SK-N-SH (cell line): ENCODE measurements around the gene PRCC. TPM values are rescaled to one million over a fixed set of nuclear protein-coding genes. Genes with fewer than 3 reads are reported as not detected.

ENCODE experiments used
- CTCF ChIA-PET: fragments of 300-600, 350-600 bp; formaldehyde crosslinking; extraction: SDS; loops from one replicate; lab custom pipeline; 2021; lab: Yijun Ruan, JAX
- POLR2A ChIA-PET: fragments of 350-600 bp; sonication (Branson Sonifier 250); formaldehyde crosslinking; extraction: SDS; loops from one replicate; lab custom pipeline; 2020; ENCODE audit warnings: antibody characterized with exemption, inconsistent platforms; lab: Yijun Ruan, JAX
- DNase-seq: peaks from one replicate; pipeline ENCODE4 v3.0.0; 2012
- H2AFZ ChIP-seq: fragments of 200-600 bp; sonication (generic); 2 replicates; pipeline ENCODE4 v1.8.1; 2016; ENCODE audit warnings: antibody characterized with exemption, mild to moderate bottlenecking, low read depth
- H3F3A ChIP-seq: fragments of 200-600 bp; sonication (generic); replicated peaks from 2 replicates; pipeline ENCODE3; 2016; ENCODE audit warnings: antibody characterized with exemption, mild to moderate bottlenecking; ENCODE audit not compliant: insufficient read depth
- H3K27ac ChIP-seq, 2 experiments: fragments of 200-500 bp in 1 of 2; fragments of 200-600 bp in 1 of 2; sonication (Bioruptor generic) in 1 of 2; sonication (generic), shearing (Covaris generic) in 1 of 2; 2 replicates each; pipeline versions ENCODE4 v1.5.1 to v1.6.1; 2014 to 2016; ENCODE audit warnings: low read depth in 2 of 2, inconsistent platforms in 1 of 2, low read length in 1 of 2, mild to moderate bottlenecking in 1 of 2, mixed read lengths in 1 of 2
- H3K27me3 ChIP-seq: fragments of 200-600 bp; sonication (generic), shearing (Covaris generic); 2 replicates; pipeline ENCODE4 v1.6.1; 2016; ENCODE audit warnings: mixed run types; ENCODE audit not compliant: insufficient read depth
- H3K36me3 ChIP-seq, 2 experiments: fragments of 200-500 bp in 1 of 2; fragments of 200-600 bp in 1 of 2; sonication (Bioruptor generic) in 1 of 2; sonication (generic) in 1 of 2; replicated peaks in 1 of 2; 2 replicates each; pipeline versions ENCODE3 to v1.5.1; 2014 to 2016; ENCODE audit warnings: low read length in 1 of 2, mild to moderate bottlenecking in 1 of 2; ENCODE audit not compliant: insufficient read depth in 2 of 2, control insufficient read depth in 1 of 2
- H3K4me1 ChIP-seq, 2 experiments: fragments of 200-500 bp in 1 of 2; fragments of 200-600 bp in 1 of 2; sonication (Bioruptor generic) in 1 of 2; sonication (generic), shearing (Covaris generic) in 1 of 2; 2 replicates each; pipeline versions ENCODE4 v1.5.1 to v1.6.1; 2014 to 2016; ENCODE audit warnings: low read depth in 1 of 2, low read length in 1 of 2, mixed run types in 1 of 2; ENCODE audit not compliant: insufficient read depth in 2 of 2, control insufficient read depth in 1 of 2
- H3K4me2 ChIP-seq: fragments of 200-600 bp; sonication (generic), shearing (Covaris generic); 2 replicates; pipeline ENCODE4 v1.6.1; 2017; ENCODE audit warnings: mixed run types
- H3K4me3 ChIP-seq, 2 experiments: fragments of 200-500 bp in 1 of 2; fragments of 200-600 bp in 1 of 2; sonication (Bioruptor generic) in 1 of 2; sonication (generic), shearing (Covaris generic) in 1 of 2; 2 replicates each; pipeline versions ENCODE4 v1.5.1 to v1.8.1; 2014 to 2016; ENCODE audit warnings: low read depth in 2 of 2, inconsistent platforms in 1 of 2, low read length in 1 of 2, mild to moderate bottlenecking in 1 of 2, mixed read lengths in 1 of 2, moderate library complexity in 1 of 2
- H3K79me2 ChIP-seq: fragments of 200-600 bp; sonication (generic); 2 replicates; pipeline ENCODE4 v1.8.1; 2017; ENCODE audit warnings: mild to moderate bottlenecking; ENCODE audit not compliant: insufficient read depth
- H3K9ac ChIP-seq: fragments of 200-600 bp; sonication (generic); 2 replicates; pipeline ENCODE4 v1.6.1; 2017; ENCODE audit warnings: mixed run types
- H3K9me2 ChIP-seq: fragments of 200-600 bp; sonication (generic); 2 replicates; pipeline ENCODE4 v1.6.1; 2017; ENCODE audit warnings: mixed run types
- H3K9me3 ChIP-seq: fragments of 200-600 bp; sonication (generic); 2 replicates; pipeline ENCODE4 v1.6.1; 2017; ENCODE audit warnings: mixed run types, mild to moderate bottlenecking, moderate library complexity
- H4K20me1 ChIP-seq: fragments of 200-600 bp; sonication (generic); 2 replicates; pipeline ENCODE4 v1.6.1; 2017; ENCODE audit warnings: mild to moderate bottlenecking, mixed run types; ENCODE audit not compliant: insufficient read depth
- CHD2 ChIP-seq: fragments of 150-350 bp; IDR thresholded peaks from 2 replicates; pipeline ENCODE4 v1.6.1; 2018; ENCODE audit warnings: low read length; ENCODE audit not compliant: partially characterized antibody
- FOSL2 ChIP-seq: IDR thresholded peaks from 2 replicates; pipeline ENCODE4 v1.4.0; 2012; ENCODE audit warnings: low read depth, mild to moderate bottlenecking, moderate library complexity, borderline replicate concordance
- FOXM1 ChIP-seq: IDR thresholded peaks from 2 replicates; pipeline ENCODE4 v1.4.0; 2012; ENCODE audit warnings: low read depth, mild to moderate bottlenecking
- POLR2AphosphoS5 ChIP-seq: IDR thresholded peaks from 2 replicates; pipeline ENCODE4 v1.6.1; 2012; ENCODE audit warnings: low read depth, low read length
- RAD21 ChIP-seq: IDR thresholded peaks from 2 replicates; pipeline ENCODE4 v1.6.1; 2012; ENCODE audit warnings: mild to moderate bottlenecking, low read length
- RFX5 ChIP-seq: IDR thresholded peaks from 2 replicates; pipeline ENCODE4 v1.6.1; 2012; ENCODE audit warnings: mild to moderate bottlenecking, improper control_type of control experiment, low read length
- SMC3 ChIP-seq: IDR thresholded peaks from 2 replicates; pipeline ENCODE4 v1.6.1; 2012; ENCODE audit warnings: low read depth, low read length, improper control_type of control experiment
- TAF1 ChIP-seq: IDR thresholded peaks from 2 replicates; pipeline ENCODE4 v1.6.1; 2012; ENCODE audit warnings: low read depth, mild to moderate bottlenecking, low read length, moderate library complexity, borderline replicate concordance
- TEAD4 ChIP-seq: IDR thresholded peaks from 2 replicates; pipeline ENCODE4 v1.4.0; 2012; ENCODE audit warnings: mild to moderate bottlenecking, borderline replicate concordance; ENCODE audit not compliant: insufficient read depth
- WGBS: methylation state at CpG from one replicate; pipeline ENCODE4 v1.1.6; 2017; ENCODE audit warnings: low lambda C conversion rate; 5-methylcytosine and 5-hydroxymethylcytosine counted together
- polyA plus RNA-seq, 3 experiments: library from polyadenylated mRNA; depleted of rRNA; stranded (reverse); fragments of >200 nt; gene quantifications; 2 replicates each; pipeline ENCODE4 v1.2.3, GENCODE V29; 2012
- TF ChIP-seq, protein P1 (sequence below): IDR thresholded peaks from 2 replicates; pipeline ENCODE4; 2012
- TF ChIP-seq, protein P2 (sequence below): IDR thresholded peaks from 2 replicates; pipeline ENCODE4 v1.6.1; 2012; ENCODE audit warnings: mild to moderate bottlenecking, low read depth, low read length, moderate library complexity

Gene PRCC
- polyA plus RNA-seq, 1 of the 3 experiments (the other 2 are of a cell fraction) = 39.2 TPM

DNA sequence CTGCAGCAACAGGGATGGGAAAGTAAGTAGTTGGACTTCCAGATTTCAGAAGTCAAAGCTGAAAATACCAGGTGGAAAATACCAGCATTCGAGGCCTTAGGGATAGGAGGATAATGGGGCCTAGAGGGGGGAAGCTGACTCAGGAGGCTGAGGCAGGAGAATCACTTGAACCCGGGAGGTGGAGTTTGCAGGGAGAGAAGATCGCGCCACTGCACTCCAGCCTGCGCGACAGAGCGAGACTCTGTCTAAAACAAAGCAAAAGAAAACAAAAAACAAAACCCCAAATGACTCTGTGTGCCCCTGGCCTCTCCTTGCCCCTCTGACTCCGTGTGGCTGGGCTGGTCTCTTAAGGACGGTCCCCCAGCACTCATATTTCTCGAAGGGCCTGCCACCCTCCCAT, 46.0 kb downstream of the PRCC start (continued):
- TF ChIP-seq RFX5 (no peak), POLR2AphosphoS5 (no peak)

DNA sequence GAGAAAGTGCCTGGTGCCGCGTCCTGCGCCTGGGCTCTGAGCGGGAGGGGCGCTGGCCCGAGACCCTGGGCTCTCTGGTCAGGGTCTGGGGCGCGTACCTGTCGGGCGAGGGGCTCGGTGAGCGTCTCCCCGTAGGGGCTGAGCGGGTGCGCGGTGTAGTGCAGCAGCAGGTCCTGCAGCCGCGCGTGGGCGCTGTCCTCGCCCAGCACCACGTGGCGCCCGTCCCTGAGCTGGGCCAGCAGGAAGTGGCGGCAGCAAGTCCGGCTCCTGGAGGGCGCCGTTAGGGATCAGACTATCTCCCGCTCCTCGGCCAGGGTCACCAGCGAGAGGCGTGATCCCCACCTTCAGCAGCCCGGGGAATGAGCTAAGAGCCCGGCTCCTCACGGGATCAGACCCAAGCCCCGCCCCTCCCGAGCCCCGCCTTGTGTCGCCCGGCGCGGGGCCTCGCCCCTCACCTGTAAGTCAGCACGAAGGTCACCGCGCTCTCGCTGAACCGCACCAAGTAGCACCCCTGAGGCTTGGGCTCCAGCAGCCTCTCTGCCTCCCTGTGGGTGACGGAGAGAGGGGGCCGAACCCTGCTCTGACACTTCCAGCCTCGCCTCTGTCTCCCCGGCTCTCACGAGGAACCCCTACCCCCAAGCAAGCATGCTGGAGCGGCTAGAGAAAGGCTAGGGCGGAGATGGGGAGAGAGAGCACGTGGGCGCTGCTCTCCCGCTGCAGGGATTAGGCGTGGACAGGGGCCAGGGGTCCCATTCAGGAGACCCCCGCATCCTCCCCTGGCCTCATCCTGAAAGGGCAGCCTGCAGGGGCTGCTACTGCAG, 46.6 kb downstream of the PRCC start:
- WGBS = 76% methylated on average over 43 of the region's 60 CpGs
- H3K4me2 ChIP-seq = no peak overlapping the region
- H3K27ac ChIP-seq = no peak overlapping the region
- no peaks in the 10 kb centered on the region for H3K27me3 ChIP-seq
- TF ChIP-seq SMC3 (no peak), TAF1 (no peak), FOXM1 (no peak), TEAD4 (no peak), RAD21 (no peak), FOSL2 (no peak), CHD2 (no peak)
- TF ChIP-seq, protein P1, sequence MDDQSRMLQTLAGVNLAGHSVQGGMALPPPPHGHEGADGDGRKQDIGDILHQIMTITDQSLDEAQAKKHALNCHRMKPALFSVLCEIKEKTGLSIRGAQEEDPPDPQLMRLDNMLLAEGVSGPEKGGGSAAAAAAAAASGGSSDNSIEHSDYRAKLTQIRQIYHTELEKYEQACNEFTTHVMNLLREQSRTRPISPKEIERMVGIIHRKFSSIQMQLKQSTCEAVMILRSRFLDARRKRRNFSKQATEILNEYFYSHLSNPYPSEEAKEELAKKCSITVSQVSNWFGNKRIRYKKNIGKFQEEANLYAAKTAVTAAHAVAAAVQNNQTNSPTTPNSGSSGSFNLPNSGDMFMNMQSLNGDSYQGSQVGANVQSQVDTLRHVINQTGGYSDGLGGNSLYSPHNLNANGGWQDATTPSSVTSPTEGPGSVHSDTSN = no peak
- H2AFZ ChIP-seq = no peak overlapping the region; the same call in 1 of the 2 replicates
- no peaks in the 10 kb centered on the region for H3F3A ChIP-seq
- H3K79me2 ChIP-seq = no peaks in the 10 kb centered on the region
- no peaks in the 10 kb centered on the region for H3K9me2 ChIP-seq
- H3K9me3 ChIP-seq = no peaks in the 10 kb centered on the region
- no peaks in the 10 kb centered on the region for H4K20me1 ChIP-seq
- no peak overlapping the region for H3K9ac ChIP-seq
- ChIA-PET POLR2A (no interaction called here), CTCF (interaction anchor here (1.1 to 5.5 kb wide), 4 partner anchors 12 to 88 kb away, joined by 3 to 27 read pairs (median 12); partner anchors contain the start of gene NTRK1)
- no peak for DNase-seq
- H3K4me3 ChIP-seq = no peak overlapping the region
- H3K4me1 ChIP-seq = peaks cover 15 to 26% of the 10 kb centered on the region in 2 experiments
- H3K36me3 ChIP-seq = no peaks in the 10 kb centered on the region

DNA sequence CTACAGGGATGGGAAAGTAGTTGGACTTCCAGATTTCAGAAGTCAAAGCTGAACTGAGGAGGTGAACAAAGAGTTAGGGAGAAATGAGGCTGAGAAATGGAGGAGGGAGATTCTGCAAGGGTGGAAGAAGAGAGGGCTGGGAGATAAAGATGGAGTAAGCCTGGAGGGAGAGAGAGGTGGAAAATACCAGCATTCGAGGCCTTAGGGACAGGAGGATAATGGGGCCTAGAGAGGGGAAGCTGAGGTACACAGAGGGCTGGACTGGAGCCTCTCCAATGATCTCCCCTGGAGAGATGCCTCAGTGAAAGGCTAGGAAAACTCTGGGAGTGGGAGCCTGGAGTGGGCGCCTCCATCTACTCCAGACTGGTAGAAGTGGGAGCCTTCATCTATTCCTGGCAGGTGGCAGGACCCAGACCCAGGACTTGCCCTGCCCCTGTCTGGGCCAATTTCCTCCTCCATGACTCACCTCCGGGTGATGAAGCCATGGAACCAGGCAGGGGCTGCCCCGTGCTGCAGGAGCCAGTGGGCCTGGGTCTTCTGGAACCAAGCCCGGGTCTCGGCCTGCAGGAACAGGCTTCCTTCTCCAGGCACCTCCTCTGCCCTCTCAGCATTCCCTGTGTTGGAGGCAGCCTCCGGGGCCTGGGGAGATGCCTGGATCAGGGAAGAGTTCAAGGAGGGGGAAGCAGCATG, 47.4 kb downstream of the PRCC start:
- DNase-seq = no peak
- ChIA-PET POLR2A (interaction anchor here (0.8 to 0.9 kb wide), 3 partner anchors 12 to 45 kb away, joined by 3 to 4 read pairs (median 3); no protein-coding TSS in a partner anchor), CTCF (interaction anchor here (1.1 to 5.5 kb wide), 8 partner anchors 10 to 89 kb away, joined by 3 to 27 read pairs (median 4); partner anchors contain the start of gene NTRK1)
- H3K4me1 ChIP-seq = peaks cover 15 to 26% of the 10 kb centered on the region in 2 experiments
- H2AFZ ChIP-seq = no peak overlapping the region
- H4K20me1 ChIP-seq = no peaks in the 10 kb centered on the region
- no peaks in the 10 kb centered on the region for H3K79me2 ChIP-seq
- 65% methylated on average over 6 of the region's 7 CpGs for WGBS
- no peak overlapping the region for H3K4me3 ChIP-seq
- H3K9ac ChIP-seq = no peak overlapping the region
- H3K27ac ChIP-seq = peak overlapping the region in 1 of 2 experiments; percentile 61; a peak in 2 of 4 replicates
- no peaks in the 10 kb centered on the region for H3K27me3 ChIP-seq
- H3K9me2 ChIP-seq = no peaks in the 10 kb centered on the region
- TF ChIP-seq, protein P1 = peak; percentile 41; the same call in 1 of the 2 replicates
- no peak for TF ChIP-seq TEAD4
- TF ChIP-seq, protein P2, sequence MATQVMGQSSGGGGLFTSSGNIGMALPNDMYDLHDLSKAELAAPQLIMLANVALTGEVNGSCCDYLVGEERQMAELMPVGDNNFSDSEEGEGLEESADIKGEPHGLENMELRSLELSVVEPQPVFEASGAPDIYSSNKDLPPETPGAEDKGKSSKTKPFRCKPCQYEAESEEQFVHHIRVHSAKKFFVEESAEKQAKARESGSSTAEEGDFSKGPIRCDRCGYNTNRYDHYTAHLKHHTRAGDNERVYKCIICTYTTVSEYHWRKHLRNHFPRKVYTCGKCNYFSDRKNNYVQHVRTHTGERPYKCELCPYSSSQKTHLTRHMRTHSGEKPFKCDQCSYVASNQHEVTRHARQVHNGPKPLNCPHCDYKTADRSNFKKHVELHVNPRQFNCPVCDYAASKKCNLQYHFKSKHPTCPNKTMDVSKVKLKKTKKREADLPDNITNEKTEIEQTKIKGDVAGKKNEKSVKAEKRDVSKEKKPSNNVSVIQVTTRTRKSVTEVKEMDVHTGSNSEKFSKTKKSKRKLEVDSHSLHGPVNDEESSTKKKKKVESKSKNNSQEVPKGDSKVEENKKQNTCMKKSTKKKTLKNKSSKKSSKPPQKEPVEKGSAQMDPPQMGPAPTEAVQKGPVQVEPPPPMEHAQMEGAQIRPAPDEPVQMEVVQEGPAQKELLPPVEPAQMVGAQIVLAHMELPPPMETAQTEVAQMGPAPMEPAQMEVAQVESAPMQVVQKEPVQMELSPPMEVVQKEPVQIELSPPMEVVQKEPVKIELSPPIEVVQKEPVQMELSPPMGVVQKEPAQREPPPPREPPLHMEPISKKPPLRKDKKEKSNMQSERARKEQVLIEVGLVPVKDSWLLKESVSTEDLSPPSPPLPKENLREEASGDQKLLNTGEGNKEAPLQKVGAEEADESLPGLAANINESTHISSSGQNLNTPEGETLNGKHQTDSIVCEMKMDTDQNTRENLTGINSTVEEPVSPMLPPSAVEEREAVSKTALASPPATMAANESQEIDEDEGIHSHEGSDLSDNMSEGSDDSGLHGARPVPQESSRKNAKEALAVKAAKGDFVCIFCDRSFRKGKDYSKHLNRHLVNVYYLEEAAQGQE = no peak
- peak overlapping the region; percentile 20; the same call in 1 of the 2 replicates for H3K4me2 ChIP-seq
- H3K9me3 ChIP-seq = no peaks in the 10 kb centered on the region
- no peaks in the 10 kb centered on the region for H3F3A ChIP-seq
- no peaks in the 10 kb centered on the region for H3K36me3 ChIP-seq
